Measurements from ENCODE around the gene DPP6. TPM values are rescaled to one million over a fixed set of nuclear protein-coding genes. Genes with fewer than 3 reads are reported as not detected.

The DPP6 gene
- total RNA-seq, 2 donors from 2014 or later: 0.99 to 1.8 TPM

DNA sequence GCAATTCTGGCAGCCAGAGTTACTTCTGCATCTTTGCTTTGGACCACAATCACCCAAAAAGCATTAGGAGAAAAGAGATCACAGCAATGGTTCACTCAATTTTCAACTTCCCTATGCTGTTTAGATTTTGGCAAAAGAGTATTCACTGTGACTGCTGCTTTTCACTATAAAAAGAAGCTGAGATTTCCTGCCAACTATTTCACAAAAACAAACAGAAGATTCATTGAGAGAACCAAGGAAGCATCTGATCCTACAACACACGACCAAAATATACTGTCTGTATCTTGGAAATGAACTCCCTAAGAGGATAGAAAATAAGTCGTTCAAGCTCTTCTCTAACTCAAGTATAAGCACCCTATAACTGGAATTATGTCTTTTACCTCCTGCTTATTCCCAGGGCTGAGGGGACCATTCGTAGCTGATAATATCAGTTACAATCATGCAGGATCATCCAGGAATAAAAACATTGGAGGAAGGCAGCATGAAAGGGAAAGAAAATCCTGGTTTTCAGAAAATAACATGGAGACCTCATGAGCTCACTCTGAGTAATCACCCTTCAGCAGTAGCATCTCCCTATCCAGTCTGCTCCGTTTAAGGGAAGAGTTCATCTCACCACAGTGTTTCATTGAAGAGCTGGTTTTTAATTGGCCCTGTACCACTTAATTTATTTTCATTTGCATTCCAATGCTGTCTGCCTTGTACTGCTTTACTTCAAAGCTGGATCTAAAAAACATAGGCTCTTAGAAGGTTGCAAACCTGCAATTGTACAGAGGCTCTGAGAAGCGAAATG lies 694.6 kb downstream of the DPP6 start:
- H3K4me3 ChIP-seq: no peak overlapping the region
- H3K36me3 ChIP-seq (replicated peaks in 1 of 2; ENCODE audit: insufficient read depth in 1 of 2, low read depth in 2 of 2): no peaks in the 10 kb centered on the region
- H3K27ac ChIP-seq: no peak overlapping the region
- DNase-seq: no peak
- ATAC-seq: no peak
- no peaks in the 10 kb centered on the region for H3K27me3 ChIP-seq
- TF ChIP-seq, protein P1, sequence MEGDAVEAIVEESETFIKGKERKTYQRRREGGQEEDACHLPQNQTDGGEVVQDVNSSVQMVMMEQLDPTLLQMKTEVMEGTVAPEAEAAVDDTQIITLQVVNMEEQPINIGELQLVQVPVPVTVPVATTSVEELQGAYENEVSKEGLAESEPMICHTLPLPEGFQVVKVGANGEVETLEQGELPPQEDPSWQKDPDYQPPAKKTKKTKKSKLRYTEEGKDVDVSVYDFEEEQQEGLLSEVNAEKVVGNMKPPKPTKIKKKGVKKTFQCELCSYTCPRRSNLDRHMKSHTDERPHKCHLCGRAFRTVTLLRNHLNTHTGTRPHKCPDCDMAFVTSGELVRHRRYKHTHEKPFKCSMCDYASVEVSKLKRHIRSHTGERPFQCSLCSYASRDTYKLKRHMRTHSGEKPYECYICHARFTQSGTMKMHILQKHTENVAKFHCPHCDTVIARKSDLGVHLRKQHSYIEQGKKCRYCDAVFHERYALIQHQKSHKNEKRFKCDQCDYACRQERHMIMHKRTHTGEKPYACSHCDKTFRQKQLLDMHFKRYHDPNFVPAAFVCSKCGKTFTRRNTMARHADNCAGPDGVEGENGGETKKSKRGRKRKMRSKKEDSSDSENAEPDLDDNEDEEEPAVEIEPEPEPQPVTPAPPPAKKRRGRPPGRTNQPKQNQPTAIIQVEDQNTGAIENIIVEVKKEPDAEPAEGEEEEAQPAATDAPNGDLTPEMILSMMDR (IDR thresholded peaks at IDR 0.05): no peak
- no peak for TF ChIP-seq POLR2A (IDR thresholded peaks at IDR 0.05)
- intact Hi-C loops (cut with DNase I): loop anchor here (5.0 kb wide), 1 partner anchor 49 kb away; no protein-coding TSS in a partner anchor
- no peaks in the 10 kb centered on the region for H3K9me3 ChIP-seq
- no peaks in the 10 kb centered on the region for H3K4me1 ChIP-seq
- WGBS, 2 donors: 60 to 62% methylated on average over 5 of the region's 5 CpGs

DNA sequence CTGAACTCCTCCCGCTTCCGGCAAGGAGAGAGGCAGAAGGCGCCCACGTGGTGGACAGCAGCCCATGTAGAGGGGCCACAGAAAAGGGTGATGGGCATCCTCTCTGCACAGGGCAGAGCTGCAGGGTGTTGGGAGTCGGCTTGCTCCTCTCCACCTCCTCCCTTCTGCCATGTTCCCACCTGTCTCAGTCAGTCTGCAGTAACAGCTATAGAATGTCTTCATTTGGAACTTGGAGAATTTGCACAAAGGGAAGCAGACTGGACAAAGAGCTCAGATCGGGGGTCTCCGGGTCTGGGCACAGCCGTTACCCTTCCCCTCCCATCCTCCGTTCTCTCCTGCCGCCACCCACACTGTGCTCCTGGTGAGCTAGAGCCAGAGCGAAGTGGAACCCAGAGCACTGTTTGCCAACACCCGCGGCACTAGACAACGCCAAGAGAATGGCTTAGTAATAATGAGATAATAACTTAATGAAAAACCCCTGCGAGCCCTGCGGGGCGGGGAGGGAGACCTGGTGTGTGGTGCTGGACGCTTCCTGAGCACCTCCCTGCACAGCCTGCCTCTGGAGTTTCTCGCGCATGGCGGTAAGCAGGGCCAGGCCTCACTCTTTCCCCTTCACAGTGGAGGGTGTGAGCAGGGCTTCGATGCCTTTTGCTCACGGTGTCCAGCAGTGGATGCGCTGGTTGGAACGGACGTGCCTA lies 696.0 kb downstream of the DPP6 start:
- WGBS, 2 donors: 82 to 83% methylated on average over 25 to 26 of the region's 26 CpGs

DNA sequence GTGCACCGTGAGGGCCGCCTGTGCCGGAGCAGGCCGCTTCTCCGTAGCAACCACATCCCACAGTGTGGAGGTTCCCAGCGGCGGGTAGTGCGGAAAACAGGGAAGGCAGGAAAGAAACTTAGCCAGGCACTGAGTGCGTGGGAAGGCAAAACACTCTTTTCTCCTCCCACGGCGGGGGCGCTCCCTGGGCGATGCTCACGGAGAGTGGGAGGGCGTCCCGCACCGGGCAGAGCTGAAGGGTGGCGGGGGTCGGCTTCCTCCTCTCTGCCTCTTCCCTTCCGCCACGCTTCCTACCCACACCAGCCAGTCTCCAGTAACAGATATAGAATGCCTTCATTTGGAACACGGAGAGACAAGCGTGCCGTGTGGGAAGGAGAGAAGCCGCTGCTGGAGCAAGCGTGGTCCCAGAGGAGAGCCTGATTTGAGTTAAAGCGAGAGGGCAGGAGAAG lies 698.2 kb downstream of the DPP6 start:
- no peaks in the 10 kb centered on the region for H3K9me3 ChIP-seq
- WGBS, 2 donors: 88 to 90% methylated on average over 21 to 27 of the region's 27 CpGs
- intact Hi-C loops (cut with DNase I): no loop called here
- TF ChIP-seq POLR2A (IDR thresholded peaks at IDR 0.05): no peak
- TF ChIP-seq, protein P1 (IDR thresholded peaks at IDR 0.05): no peak
- no peak overlapping the region for H3K4me3 ChIP-seq
- ATAC-seq (no peak), DNase-seq (no peak)
- no peaks in the 10 kb centered on the region for H3K27me3 ChIP-seq
- H3K27ac ChIP-seq: no peak overlapping the region
- H3K36me3 ChIP-seq (replicated peaks in 1 of 2; ENCODE audit: insufficient read depth in 1 of 2, low read depth in 2 of 2): no peaks in the 10 kb centered on the region
- H3K4me1 ChIP-seq: no peaks in the 10 kb centered on the region

More for the DNA sequence above, 696.0 kb downstream of the DPP6 start:
- Histone ChIP-seq H3K27me3 (no peaks in the 10 kb centered on the region), H3K4me3 (no peak overlapping the region), H3K4me1 (no peaks in the 10 kb centered on the region), H3K27ac (no peak overlapping the region), H3K9me3 (no peaks in the 10 kb centered on the region), H3K36me3 (replicated peaks in 1 of 2; ENCODE audit: insufficient read depth in 1 of 2, low read depth in 2 of 2) (no peaks in the 10 kb centered on the region)
- DNase-seq (no peak), ATAC-seq (no peak)
- intact Hi-C loops (cut with DNase I): loop anchor here (5.0 kb wide), 1 partner anchor 51 kb away; no protein-coding TSS in a partner anchor
- TF ChIP-seq, protein P1 (IDR thresholded peaks at IDR 0.05): no peak
- no peak for TF ChIP-seq POLR2A (IDR thresholded peaks at IDR 0.05)

DNA sequence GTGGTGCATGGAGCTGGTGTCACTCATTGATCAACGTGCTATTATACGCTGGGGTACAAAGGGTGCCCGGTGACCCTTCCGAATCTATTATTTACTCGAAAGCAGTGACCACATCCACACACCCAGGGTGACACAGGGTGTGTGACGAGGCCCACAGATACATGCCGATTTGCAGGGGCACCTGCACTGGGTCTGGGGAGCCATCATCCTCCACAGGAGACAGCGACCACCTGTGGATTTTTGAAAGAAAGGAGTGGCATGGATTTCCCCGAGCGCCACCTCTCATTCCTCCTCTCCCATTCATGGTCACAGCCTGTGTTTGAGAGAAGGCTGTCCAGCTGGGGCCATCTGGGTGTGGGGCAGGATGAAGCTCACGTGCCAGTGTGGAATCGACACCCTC lies 701.0 kb downstream of the DPP6 start:
- H3K36me3 ChIP-seq (replicated peaks in 1 of 2; ENCODE audit: insufficient read depth in 1 of 2, low read depth in 2 of 2): no peaks in the 10 kb centered on the region
- H3K4me1 ChIP-seq: no peaks in the 10 kb centered on the region
- H3K4me3 ChIP-seq: no peak overlapping the region
- H3K27me3 ChIP-seq: no peaks in the 10 kb centered on the region
- no peak for TF ChIP-seq POLR2A (IDR thresholded peaks at IDR 0.05)
- TF ChIP-seq, protein P1 (IDR thresholded peaks at IDR 0.05): no peak
- ATAC-seq (no peak), DNase-seq (no peak)
- intact Hi-C loops (cut with DNase I): no loop called here
- whole genome bisulfite sequencing, 2 donors: 89 to 92% methylated on average over 12 of the region's 12 CpGs
- no peaks in the 10 kb centered on the region for H3K9me3 ChIP-seq
- H3K27ac ChIP-seq: no peak overlapping the region
